Hepatocyte (in vitro differentiated cells): ENCODE results near the gene CGREF1. TPM values are rescaled to one million over a fixed set of nuclear protein-coding genes. Genes with fewer than 3 reads are reported as not detected.

Experiments used
- DNase-seq: peaks from one replicate; pipeline ENCODE4 v3.0.0-alpha.2; 2016; ENCODE audit warnings: low spot score
- H2AFZ ChIP-seq: fragments of 200-600 bp; sonication (generic); 2 replicates; pipeline ENCODE4 v1.6.0; 2016; ENCODE audit warnings: antibody characterized with exemption, mild to moderate bottlenecking
- H3K27ac ChIP-seq: fragments of 200-600 bp; sonication (generic); 2 replicates; pipeline ENCODE4 v1.5.1; 2016; ENCODE audit warnings: mild to moderate bottlenecking
- H3K27me3 ChIP-seq: fragments of 200-600 bp; sonication (generic); 2 replicates; pipeline ENCODE4 v1.6.1; 2016
- H3K36me3 ChIP-seq: fragments of 200-600 bp; sonication (generic); replicated peaks from 2 replicates; pipeline ENCODE4 v1.5.1; 2016; ENCODE audit warnings: low read depth; ENCODE audit not compliant: insufficient read depth
- H3K4me1 ChIP-seq: fragments of 200-600 bp; sonication (generic); 2 replicates; pipeline ENCODE4 v1.5.1; 2016; ENCODE audit warnings: mild to moderate bottlenecking, moderate library complexity; ENCODE audit not compliant: insufficient read depth
- H3K4me2 ChIP-seq: fragments of 200-600 bp; sonication (generic); 2 replicates; pipeline ENCODE4 v1.6.0; 2016
- H3K4me3 ChIP-seq: fragments of 200-600 bp; sonication (generic); 2 replicates; pipeline ENCODE4 v1.5.1; 2016; ENCODE audit warnings: mild to moderate bottlenecking
- H3K79me2 ChIP-seq: fragments of 200-600 bp; sonication (generic); 2 replicates; pipeline ENCODE4 v1.6.0; 2017; ENCODE audit warnings: mild to moderate bottlenecking
- H3K9me2 ChIP-seq: fragments of 200-600 bp; sonication (generic); replicated peaks from 2 replicates; pipeline ENCODE4 v1.6.0; 2017; ENCODE audit warnings: mild to moderate bottlenecking; ENCODE audit not compliant: insufficient read depth
- H3K9me3 ChIP-seq: fragments of 200-600 bp; sonication (generic); 2 replicates; pipeline ENCODE4 v1.5.1; 2016; ENCODE audit warnings: low read depth, mild to moderate bottlenecking
- H4K20me1 ChIP-seq: fragments of 200-600 bp; sonication (generic); 2 replicates; pipeline ENCODE4 v1.6.0; 2016; ENCODE audit warnings: mild to moderate bottlenecking; ENCODE audit not compliant: insufficient read depth, poor library complexity, severe bottlenecking
- CTCF ChIP-seq: fragments of 200-600 bp; sonication (generic); IDR thresholded peaks from 2 replicates; pipeline ENCODE4 v1.5.1; 2016; ENCODE audit warnings: antibody characterized with exemption, mild to moderate bottlenecking; ENCODE audit not compliant: poor library complexity
- EZH2 ChIP-seq: fragments of 200-600 bp; sonication (generic); IDR thresholded peaks from 2 replicates; pipeline ENCODE4 v1.6.1; 2016; ENCODE audit warnings: antibody characterized with exemption, mild to moderate bottlenecking, borderline replicate concordance
- EZH2phosphoT487 ChIP-seq: fragments of 200-600 bp; sonication (generic); IDR thresholded peaks from one replicate; pipeline ENCODE4 v1.6.1; 2018; ENCODE audit warnings: antibody characterized with exemption, mild to moderate bottlenecking, low read depth, moderate library complexity; ENCODE audit not compliant: unreplicated experiment, severe bottlenecking
- WGBS: methylation state at CpG from one replicate; pipeline ENCODE4 v1.1.6; 2016; ENCODE audit warnings: low lambda C conversion rate; ENCODE audit errors: missing lambda C conversion rate; 5-methylcytosine and 5-hydroxymethylcytosine counted together
- polyA plus RNA-seq: library from polyadenylated mRNA; unstranded; fragments of >200 nt; fragmentation: Nextera tagmentation; extraction: Ambion mirVana; gene quantifications from 2 replicates; pipeline ENCODE4 v1.2.1, GENCODE V29; 2016
- total RNA-seq: library from RNA; depleted of rRNA; stranded (reverse); fragments of >200 nt; gene quantifications from 2 replicates; pipeline ENCODE4 v1.2.3, GENCODE V29; 2014

The CGREF1 gene
- total and polyA plus RNA-seq, 2 experiments from 2014 or later = 1.8 to 2.5 TPM

GRCh38 chr2:27053321-27053720, 65.6 kb downstream of the CGREF1 start:
- WGBS = 85% methylated on average over 11 of the region's 11 CpGs
- H3K36me3 ChIP-seq = no peaks in the 10 kb centered on the region
- H4K20me1 ChIP-seq = no peaks in the 10 kb centered on the region
- no peak for DNase-seq
- H3K79me2 ChIP-seq = no peaks in the 10 kb centered on the region
- TF ChIP-seq CTCF = no peak
- no peak for TF ChIP-seq EZH2
- TF ChIP-seq EZH2phosphoT487 = no peak
- peaks cover 12% of the 10 kb centered on the region for H3K4me1 ChIP-seq
- no peak overlapping the region for H3K4me3 ChIP-seq
- H3K4me2 ChIP-seq = no peak overlapping the region
- no peaks in the 10 kb centered on the region for H3K9me3 ChIP-seq
- no peak overlapping the region for H2AFZ ChIP-seq
- no peaks in the 10 kb centered on the region for H3K27me3 ChIP-seq
- H3K27ac ChIP-seq = no peak overlapping the region
- no peaks in the 10 kb centered on the region for H3K9me2 ChIP-seq

- Histone ChIP-seq H3K36me3 (no peaks in the 10 kb centered on the region), H3K79me2 (no peaks in the 10 kb centered on the region), H3K4me2 (peak overlapping the region; percentile 83), H3K27ac (peak overlapping the region; percentile 91), H2AFZ (peak overlapping the region; percentile 17), H4K20me1 (no peaks in the 10 kb centered on the region), H3K9me2 (no peaks in the 10 kb centered on the region), H3K4me3 (peak overlapping the region; percentile 61), H3K4me1 (peaks cover 12% of the 10 kb centered on the region), H3K27me3 (no peaks in the 10 kb centered on the region), H3K9me3 (no peaks in the 10 kb centered on the region)
- WGBS = 6% methylated on average over 13 of the region's 24 CpGs
- DNase-seq = peak; percentile 38
- no peak for TF ChIP-seq EZH2
Observed at GRCh38 chr2:27051902-27052645, 66.9 kb downstream of the CGREF1 start.

- TF ChIP-seq CTCF = no peak
- TF ChIP-seq EZH2 = no peak
- TF ChIP-seq EZH2phosphoT487 = no peak
- no peaks in the 10 kb centered on the region for H3K9me2 ChIP-seq
- peaks cover 12% of the 10 kb centered on the region for H3K4me1 ChIP-seq
Observed at GRCh38 chr2:27050996-27051901, 67.7 kb downstream of the CGREF1 start, which contains the start of gene AGBL5. TSS of gene AGBL5 (plus strand) at chr2:27051668. CDS start at chr2:27052959, 1,291 bp downstream.

More at GRCh38 chr2:27050996-27051901, 67.7 kb downstream of the CGREF1 start, which contains the start of gene AGBL5:
- no peaks in the 10 kb centered on the region for H3K9me3 ChIP-seq
- no peaks in the 10 kb centered on the region for H3K36me3 ChIP-seq
- peak within 1 kb of the TSS; percentile 85 for H3K4me3 ChIP-seq
- no peaks in the 10 kb centered on the region for H3K79me2 ChIP-seq
- peak; percentile 96 for DNase-seq
- peak within 1 kb of the TSS; percentile 91 for H3K27ac ChIP-seq
- H3K4me2 ChIP-seq = peak within 1 kb of the TSS; percentile 83
- under 1% methylated on average over 49 of the region's 67 CpGs for WGBS
- H4K20me1 ChIP-seq = no peaks in the 10 kb centered on the region
- H2AFZ ChIP-seq = peak within 1 kb of the TSS; percentile 51
- no peaks in the 10 kb centered on the region for H3K27me3 ChIP-seq

Other genes with a start within 250 kb of the CGREF1 start
- gene MAPRE3, start 148.5 kb downstream of the CGREF1 start, total RNA-seq = 8.0 and 8.6 TPM in 2 replicates
- 23.6 and 29.2 TPM in 2 replicates for gene MAPRE3, start 148.5 kb downstream of the CGREF1 start, polyA plus RNA-seq
- gene TMEM214, start 86.2 kb downstream of the CGREF1 start, total RNA-seq = 40.2 and 50.4 TPM in 2 replicates
- gene TMEM214, start 86.2 kb downstream of the CGREF1 start, polyA plus RNA-seq = 75.9 and 100 TPM in 2 replicates
- 12.9 and 13.8 TPM in 2 replicates for gene AGBL5, start 67.5 kb downstream of the CGREF1 start, total RNA-seq
- gene AGBL5, start 67.5 kb downstream of the CGREF1 start, polyA plus RNA-seq = 20.2 and 24.9 TPM in 2 replicates
- gene OST4, start 47.5 kb downstream of the CGREF1 start, total RNA-seq = 364 and 380 TPM in 2 replicates
- 839 and 872 TPM in 2 replicates for gene OST4, start 47.5 kb downstream of the CGREF1 start, polyA plus RNA-seq
- 59.6 and 80.8 TPM in 2 replicates for gene EMILIN1, start 40.5 kb downstream of the CGREF1 start, total RNA-seq
- gene EMILIN1, start 40.5 kb downstream of the CGREF1 start, polyA plus RNA-seq = 109 and 128 TPM in 2 replicates
- gene KHK, start 32.4 kb downstream of the CGREF1 start, total RNA-seq = 26.1 and 28.7 TPM in 2 replicates
- gene KHK, start 32.4 kb downstream of the CGREF1 start, polyA plus RNA-seq = 57.7 and 73.1 TPM in 2 replicates
- gene ABHD1, start 4.7 kb upstream of the CGREF1 start, total RNA-seq = 0.03 TPM in 1 of 2 replicates, not detected in the other
- gene ABHD1, start 4.7 kb upstream of the CGREF1 start, polyA plus RNA-seq = 0.58 and 1.1 TPM in 2 replicates
- 69.2 and 69.6 TPM in 2 replicates for gene PREB, start 15.5 kb upstream of the CGREF1 start, total RNA-seq
- gene PREB, start 15.5 kb upstream of the CGREF1 start, polyA plus RNA-seq = 71.7 and 90.3 TPM in 2 replicates
- gene PRR30, start 20.3 kb upstream of the CGREF1 start, total RNA-seq = not detected in 2 replicates
- gene PRR30, start 20.3 kb upstream of the CGREF1 start, polyA plus RNA-seq = not detected in 2 replicates
- not detected in 2 replicates for gene TCF23, start 29.9 kb upstream of the CGREF1 start, total RNA-seq
- gene TCF23, start 29.9 kb upstream of the CGREF1 start, polyA plus RNA-seq = not detected in 2 replicates
- gene ATRAID, start 92.9 kb upstream of the CGREF1 start, total RNA-seq = 161 and 173 TPM in 2 replicates
- gene ATRAID, start 92.9 kb upstream of the CGREF1 start, polyA plus RNA-seq = 259 and 281 TPM in 2 replicates
- gene SLC5A6, start 93.1 kb upstream of the CGREF1 start, total RNA-seq = 65.8 and 72.3 TPM in 2 replicates
- 58.9 and 66.6 TPM in 2 replicates for gene SLC5A6, start 93.1 kb upstream of the CGREF1 start, polyA plus RNA-seq
- gene CAD, start 98.2 kb upstream of the CGREF1 start, total RNA-seq = 13.2 and 16.6 TPM in 2 replicates
- 20.7 TPM in 2 replicates for gene CAD, start 98.2 kb upstream of the CGREF1 start, polyA plus RNA-seq
- gene SLC30A3, start 143.9 kb upstream of the CGREF1 start, total RNA-seq = 0.20 TPM in 1 of 2 replicates, not detected in the other
- not detected in 2 replicates for gene SLC30A3, start 143.9 kb upstream of the CGREF1 start, polyA plus RNA-seq
- gene DNAJC5G, start 156.3 kb upstream of the CGREF1 start, total RNA-seq = not detected in 2 replicates
- gene DNAJC5G, start 156.3 kb upstream of the CGREF1 start, polyA plus RNA-seq = not detected in 2 replicates
- not detected in 2 replicates for gene TRIM54, start 163.3 kb upstream of the CGREF1 start, total RNA-seq
- gene TRIM54, start 163.3 kb upstream of the CGREF1 start, polyA plus RNA-seq = not detected in 2 replicates
- 1.4 and 2.9 TPM in 2 replicates for gene UCN, start 189.3 kb upstream of the CGREF1 start, total RNA-seq
- gene UCN, start 189.3 kb upstream of the CGREF1 start, polyA plus RNA-seq = 1.0 and 2.6 TPM in 2 replicates
- 71.4 and 96.8 TPM in 2 replicates for gene MPV17, start 204.0 kb upstream of the CGREF1 start, total RNA-seq
- 111 and 131 TPM in 2 replicates for gene MPV17, start 204.0 kb upstream of the CGREF1 start, polyA plus RNA-seq
- 51.3 and 53.3 TPM in 2 replicates for gene GTF3C2, start 237.6 kb upstream of the CGREF1 start, total RNA-seq
- 46.8 and 58.0 TPM in 2 replicates for gene GTF3C2, start 237.6 kb upstream of the CGREF1 start, polyA plus RNA-seq